GM12878 (cell line): ENCODE measurements around the gene VPS26B. TPM values are rescaled to one million over a fixed set of nuclear protein-coding genes. Genes with fewer than 3 reads are reported as not detected.

ENCODE experiments used
- BACH1 ChIP-seq: fragments of 450-650 bp; IDR thresholded peaks from 2 replicates; pipeline ENCODE4 v1.6.1; 2017; ENCODE audit warnings: mild to moderate bottlenecking, borderline replicate concordance
- BMI1 ChIP-seq: fragments of 450-650 bp; IDR thresholded peaks from 2 replicates; pipeline ENCODE4 v1.6.1; 2016; ENCODE audit warnings: mild to moderate bottlenecking, moderate library complexity, borderline replicate concordance
- DPF2 ChIP-seq: fragments of 450-650 bp; IDR thresholded peaks from 2 replicates; pipeline ENCODE4 v1.6.1; 2017; ENCODE audit warnings: mild to moderate bottlenecking
- GATAD2B ChIP-seq: fragments of 450-650 bp; conservative IDR thresholded peaks from 2 replicates; pipeline ENCODE4 v1.6.1; 2017; ENCODE audit warnings: low read depth, mild to moderate bottlenecking, moderate library complexity
- HDAC6 ChIP-seq: fragments of 200-600 bp; sonication (generic); IDR thresholded peaks from one replicate; pipeline ENCODE4 v1.8.0; 2017; ENCODE audit warnings: antibody characterized with exemption; ENCODE audit not compliant: unreplicated experiment
- IRF4 ChIP-seq: IDR thresholded peaks from 2 replicates; pipeline ENCODE4 v1.6.1; 2011; ENCODE audit warnings: low read depth, low read length
- NBN ChIP-seq: fragments of 450-650 bp; IDR thresholded peaks from 2 replicates; pipeline ENCODE4 v1.6.1; 2016
- NFIC ChIP-seq: IDR thresholded peaks from 2 replicates; pipeline ENCODE4 v1.6.1; 2012; ENCODE audit warnings: low read depth, mild to moderate bottlenecking, inconsistent platforms, low read length, moderate library complexity
- PML ChIP-seq: IDR thresholded peaks from 2 replicates; pipeline ENCODE4 v1.6.1; 2012; ENCODE audit warnings: low read length, inconsistent platforms
- POLR2AphosphoS5 ChIP-seq: IDR thresholded peaks from 2 replicates; pipeline ENCODE4 v1.6.1; 2011; ENCODE audit warnings: mild to moderate bottlenecking, low read length, inconsistent platforms
- RCOR1 ChIP-seq: conservative IDR thresholded peaks from 2 replicates; pipeline ENCODE4 v1.6.1; 2012; ENCODE audit warnings: low read depth, low read length, improper control_type of control experiment
- SMARCA5 ChIP-seq: fragments of 450-650 bp; IDR thresholded peaks from 2 replicates; pipeline ENCODE4 v1.6.1; 2017; ENCODE audit warnings: mild to moderate bottlenecking
- SREBF1 ChIP-seq: IDR thresholded peaks from 2 replicates; pipeline ENCODE4 v1.6.1; 2012; ENCODE audit warnings: mild to moderate bottlenecking, low read length
- STAT1 ChIP-seq: fragments of 450-650 bp; conservative IDR thresholded peaks from 2 replicates; pipeline ENCODE4 v1.6.1; 2014; ENCODE audit warnings: antibody characterized with exemption, mild to moderate bottlenecking
- polyA plus RNA-seq, 11 experiments: library from polyadenylated mRNA; depleted of rRNA in 4 of 11; unstranded in 6 of 11; stranded (reverse) in 5 of 11; fragments of >200 nt; fragmentation: Nextera tagmentation in 4 of 11; fragmentation: Illumina TruSeq in 1 of 11; extraction: Ambion mirVana in 4 of 11; extraction: Trizol in 1 of 11; gene quantifications; 1 replicate in 1 of 11; 2 replicates in 10 of 11; pipeline versions ENCODE4 v1.2.1 to v1.2.3, GENCODE V29; 2011 to 2016; ENCODE audit warnings: inconsistent platforms in 2 of 11, missing spikeins in 2 of 11, low read depth in 1 of 11
- total RNA-seq, 4 experiments: library from RNA; depleted of rRNA in 3 of 4; stranded (reverse); fragments of >200 nt in 3 of 4; fragmentation: Illumina TruSeq in 1 of 4; extraction: Trizol in 1 of 4; gene quantifications; 2 replicates each; pipeline versions ENCODE4 v1.2.1 to v1.2.3, GENCODE V29; 2013 to 2021
- TF ChIP-seq, protein P1 (sequence below): IDR thresholded peaks from 2 replicates; pipeline ENCODE4 v1.6.1; 2011; ENCODE audit warnings: borderline replicate concordance, low read depth, mild to moderate bottlenecking, moderate library complexity, low read length; ENCODE audit not compliant: insufficient read depth, poor library complexity, severe bottlenecking
- TF ChIP-seq, protein P2 (sequence below): IDR thresholded peaks from 2 replicates; pipeline ENCODE4 v1.6.1; 2012; ENCODE audit warnings: mild to moderate bottlenecking, low read depth, low read length
- TF ChIP-seq, protein P3 (sequence below): fragments of 450-650 bp; IDR thresholded peaks from 2 replicates; pipeline ENCODE4 v1.6.1; 2017; ENCODE audit warnings: borderline replicate concordance
- TF ChIP-seq, protein P4 (sequence below): fragments of 450-650 bp; IDR thresholded peaks from 2 replicates; pipeline ENCODE4 v1.6.1; 2017; ENCODE audit warnings: antibody characterized with exemption, mild to moderate bottlenecking, moderate library complexity
- TF ChIP-seq, protein P5 (sequence below): fragments of 450-650 bp; IDR thresholded peaks from 2 replicates; pipeline ENCODE4 v1.6.1; 2017; ENCODE audit warnings: mild to moderate bottlenecking, low read depth, inconsistent platforms; ENCODE audit not compliant: poor library complexity, severe bottlenecking

The VPS26B gene
- total and polyA plus RNA-seq, 10 of the 15 experiments (the other 5 are each of a cell fraction or from before 2014, with no cell fraction given) = 1.6 to 26.9 (median 13.3) TPM

DNA sequence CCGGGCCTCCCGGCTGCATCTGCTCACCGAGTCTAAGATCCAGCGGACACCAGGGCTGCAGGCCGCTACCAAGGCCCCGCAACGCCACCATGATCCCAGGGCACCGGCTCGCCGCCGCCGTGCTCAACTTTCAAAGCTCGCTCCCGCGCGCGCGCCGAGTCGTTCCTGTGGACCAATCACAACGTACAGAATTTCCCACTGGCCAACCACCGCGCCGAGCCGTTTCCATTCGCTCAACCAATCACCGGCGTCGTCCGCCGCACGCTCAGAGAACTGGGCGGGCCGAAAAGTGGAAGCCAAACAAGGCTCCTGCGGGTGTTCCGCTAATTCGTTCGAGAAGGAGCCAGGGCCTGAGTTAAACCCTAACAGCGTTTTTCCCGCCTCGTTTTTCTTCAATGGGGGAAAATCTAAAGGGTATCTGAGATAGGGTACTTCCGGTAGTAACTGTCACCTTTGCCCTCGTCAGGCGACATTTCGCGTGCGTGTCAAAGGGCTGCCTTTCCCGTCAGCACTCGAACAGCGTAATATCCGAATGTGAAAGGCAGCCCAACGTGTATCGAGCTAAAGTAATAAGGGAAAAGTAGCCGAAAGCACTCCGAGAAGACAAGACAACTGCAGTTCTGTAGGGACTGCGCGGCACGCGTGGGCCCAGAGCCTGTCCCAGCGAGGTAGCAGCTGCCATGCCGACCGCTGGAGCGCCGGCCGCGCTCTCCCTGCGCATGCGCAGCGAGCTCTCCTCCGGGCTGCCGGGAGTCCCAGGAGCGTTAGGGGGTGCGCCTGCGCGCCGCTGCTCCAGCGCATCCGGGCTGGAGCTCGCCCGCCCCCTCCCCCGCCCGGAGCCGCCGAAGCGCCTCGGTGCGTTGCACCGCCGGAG, at the start of gene VPS26B, which contains the start of gene NCAPD3 (continued):
- TF ChIP-seq, protein P1, sequence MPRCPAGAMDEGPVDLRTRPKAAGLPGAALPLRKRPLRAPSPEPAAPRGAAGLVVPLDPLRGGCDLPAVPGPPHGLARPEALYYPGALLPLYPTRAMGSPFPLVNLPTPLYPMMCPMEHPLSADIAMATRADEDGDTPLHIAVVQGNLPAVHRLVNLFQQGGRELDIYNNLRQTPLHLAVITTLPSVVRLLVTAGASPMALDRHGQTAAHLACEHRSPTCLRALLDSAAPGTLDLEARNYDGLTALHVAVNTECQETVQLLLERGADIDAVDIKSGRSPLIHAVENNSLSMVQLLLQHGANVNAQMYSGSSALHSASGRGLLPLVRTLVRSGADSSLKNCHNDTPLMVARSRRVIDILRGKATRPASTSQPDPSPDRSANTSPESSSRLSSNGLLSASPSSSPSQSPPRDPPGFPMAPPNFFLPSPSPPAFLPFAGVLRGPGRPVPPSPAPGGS = no peak
- TF ChIP-seq, protein P2, sequence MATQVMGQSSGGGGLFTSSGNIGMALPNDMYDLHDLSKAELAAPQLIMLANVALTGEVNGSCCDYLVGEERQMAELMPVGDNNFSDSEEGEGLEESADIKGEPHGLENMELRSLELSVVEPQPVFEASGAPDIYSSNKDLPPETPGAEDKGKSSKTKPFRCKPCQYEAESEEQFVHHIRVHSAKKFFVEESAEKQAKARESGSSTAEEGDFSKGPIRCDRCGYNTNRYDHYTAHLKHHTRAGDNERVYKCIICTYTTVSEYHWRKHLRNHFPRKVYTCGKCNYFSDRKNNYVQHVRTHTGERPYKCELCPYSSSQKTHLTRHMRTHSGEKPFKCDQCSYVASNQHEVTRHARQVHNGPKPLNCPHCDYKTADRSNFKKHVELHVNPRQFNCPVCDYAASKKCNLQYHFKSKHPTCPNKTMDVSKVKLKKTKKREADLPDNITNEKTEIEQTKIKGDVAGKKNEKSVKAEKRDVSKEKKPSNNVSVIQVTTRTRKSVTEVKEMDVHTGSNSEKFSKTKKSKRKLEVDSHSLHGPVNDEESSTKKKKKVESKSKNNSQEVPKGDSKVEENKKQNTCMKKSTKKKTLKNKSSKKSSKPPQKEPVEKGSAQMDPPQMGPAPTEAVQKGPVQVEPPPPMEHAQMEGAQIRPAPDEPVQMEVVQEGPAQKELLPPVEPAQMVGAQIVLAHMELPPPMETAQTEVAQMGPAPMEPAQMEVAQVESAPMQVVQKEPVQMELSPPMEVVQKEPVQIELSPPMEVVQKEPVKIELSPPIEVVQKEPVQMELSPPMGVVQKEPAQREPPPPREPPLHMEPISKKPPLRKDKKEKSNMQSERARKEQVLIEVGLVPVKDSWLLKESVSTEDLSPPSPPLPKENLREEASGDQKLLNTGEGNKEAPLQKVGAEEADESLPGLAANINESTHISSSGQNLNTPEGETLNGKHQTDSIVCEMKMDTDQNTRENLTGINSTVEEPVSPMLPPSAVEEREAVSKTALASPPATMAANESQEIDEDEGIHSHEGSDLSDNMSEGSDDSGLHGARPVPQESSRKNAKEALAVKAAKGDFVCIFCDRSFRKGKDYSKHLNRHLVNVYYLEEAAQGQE = no peak
- TF ChIP-seq HDAC6 = no peak
- TF ChIP-seq, protein P3, sequence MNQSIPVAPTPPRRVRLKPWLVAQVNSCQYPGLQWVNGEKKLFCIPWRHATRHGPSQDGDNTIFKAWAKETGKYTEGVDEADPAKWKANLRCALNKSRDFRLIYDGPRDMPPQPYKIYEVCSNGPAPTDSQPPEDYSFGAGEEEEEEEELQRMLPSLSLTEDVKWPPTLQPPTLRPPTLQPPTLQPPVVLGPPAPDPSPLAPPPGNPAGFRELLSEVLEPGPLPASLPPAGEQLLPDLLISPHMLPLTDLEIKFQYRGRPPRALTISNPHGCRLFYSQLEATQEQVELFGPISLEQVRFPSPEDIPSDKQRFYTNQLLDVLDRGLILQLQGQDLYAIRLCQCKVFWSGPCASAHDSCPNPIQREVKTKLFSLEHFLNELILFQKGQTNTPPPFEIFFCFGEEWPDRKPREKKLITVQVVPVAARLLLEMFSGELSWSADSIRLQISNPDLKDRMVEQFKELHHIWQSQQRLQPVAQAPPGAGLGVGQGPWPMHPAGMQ = no peak
- no peak for TF ChIP-seq GATAD2B
- no peak for TF ChIP-seq IRF4
- TF ChIP-seq NFIC = no peak
- peak; percentile 85 for TF ChIP-seq POLR2AphosphoS5
- TF ChIP-seq, protein P4, sequence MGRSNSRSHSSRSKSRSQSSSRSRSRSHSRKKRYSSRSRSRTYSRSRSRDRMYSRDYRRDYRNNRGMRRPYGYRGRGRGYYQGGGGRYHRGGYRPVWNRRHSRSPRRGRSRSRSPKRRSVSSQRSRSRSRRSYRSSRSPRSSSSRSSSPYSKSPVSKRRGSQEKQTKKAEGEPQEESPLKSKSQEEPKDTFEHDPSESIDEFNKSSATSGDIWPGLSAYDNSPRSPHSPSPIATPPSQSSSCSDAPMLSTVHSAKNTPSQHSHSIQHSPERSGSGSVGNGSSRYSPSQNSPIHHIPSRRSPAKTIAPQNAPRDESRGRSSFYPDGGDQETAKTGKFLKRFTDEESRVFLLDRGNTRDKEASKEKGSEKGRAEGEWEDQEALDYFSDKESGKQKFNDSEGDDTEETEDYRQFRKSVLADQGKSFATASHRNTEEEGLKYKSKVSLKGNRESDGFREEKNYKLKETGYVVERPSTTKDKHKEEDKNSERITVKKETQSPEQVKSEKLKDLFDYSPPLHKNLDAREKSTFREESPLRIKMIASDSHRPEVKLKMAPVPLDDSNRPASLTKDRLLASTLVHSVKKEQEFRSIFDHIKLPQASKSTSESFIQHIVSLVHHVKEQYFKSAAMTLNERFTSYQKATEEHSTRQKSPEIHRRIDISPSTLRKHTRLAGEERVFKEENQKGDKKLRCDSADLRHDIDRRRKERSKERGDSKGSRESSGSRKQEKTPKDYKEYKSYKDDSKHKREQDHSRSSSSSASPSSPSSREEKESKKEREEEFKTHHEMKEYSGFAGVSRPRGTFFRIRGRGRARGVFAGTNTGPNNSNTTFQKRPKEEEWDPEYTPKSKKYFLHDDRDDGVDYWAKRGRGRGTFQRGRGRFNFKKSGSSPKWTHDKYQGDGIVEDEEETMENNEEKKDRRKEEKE = no peak
- no peak for TF ChIP-seq BACH1
- no peak for TF ChIP-seq BMI1
- TF ChIP-seq RCOR1 = no peak
- no peak for TF ChIP-seq SMARCA5
- peak; percentile 28; the same call in 1 of the 2 replicates for TF ChIP-seq STAT1
- peak; percentile 81 for TF ChIP-seq NBN
- TF ChIP-seq SREBF1 = no peak
- peak; percentile 66; the same call in 1 of the 2 replicates for TF ChIP-seq PML
- TF ChIP-seq DPF2 = no peak
- TF ChIP-seq, protein P5, sequence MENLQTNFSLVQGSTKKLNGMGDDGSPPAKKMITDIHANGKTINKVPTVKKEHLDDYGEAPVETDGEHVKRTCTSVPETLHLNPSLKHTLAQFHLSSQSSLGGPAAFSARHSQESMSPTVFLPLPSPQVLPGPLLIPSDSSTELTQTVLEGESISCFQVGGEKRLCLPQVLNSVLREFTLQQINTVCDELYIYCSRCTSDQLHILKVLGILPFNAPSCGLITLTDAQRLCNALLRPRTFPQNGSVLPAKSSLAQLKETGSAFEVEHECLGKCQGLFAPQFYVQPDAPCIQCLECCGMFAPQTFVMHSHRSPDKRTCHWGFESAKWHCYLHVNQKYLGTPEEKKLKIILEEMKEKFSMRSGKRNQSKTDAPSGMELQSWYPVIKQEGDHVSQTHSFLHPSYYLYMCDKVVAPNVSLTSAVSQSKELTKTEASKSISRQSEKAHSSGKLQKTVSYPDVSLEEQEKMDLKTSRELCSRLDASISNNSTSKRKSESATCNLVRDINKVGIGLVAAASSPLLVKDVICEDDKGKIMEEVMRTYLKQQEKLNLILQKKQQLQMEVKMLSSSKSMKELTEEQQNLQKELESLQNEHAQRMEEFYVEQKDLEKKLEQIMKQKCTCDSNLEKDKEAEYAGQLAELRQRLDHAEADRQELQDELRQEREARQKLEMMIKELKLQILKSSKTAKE = no peak
